Aorta (tissue), 5 donors: Measurements from ENCODE around the gene ICAM3. TPM values are rescaled to one million over a fixed set of nuclear protein-coding genes. Genes with fewer than 3 reads are reported as not detected.
A peak's percentile ranks its signal among the peaks of the same experiment; 100 is the strongest.

Experiments
- ATAC-seq: fragments of 200-7000 bp; cut with Tn5 transposase; one replicate; pipeline ENCODE4 v1.9.1; 2022; ENCODE audit warnings: moderate library complexity; ENCODE audit not compliant: low FRiP score
- DNase-seq, 2 donors: peaks; one replicate each; pipeline ENCODE4 v3.0.0-alpha.2; 2020
- H3K27ac ChIP-seq, 2 donors: one replicate each; pipeline ENCODE4 v1.5.1; 2013; ENCODE audit warnings: low read length in 2 of 2, mild to moderate bottlenecking in 2 of 2, moderate library complexity in 2 of 2, control low read depth in 1 of 2, inconsistent platforms in 1 of 2, low read depth in 1 of 2
- H3K27me3 ChIP-seq, 2 donors: one replicate each; pipeline ENCODE4 v1.6.1; 2013; ENCODE audit warnings: control low read depth in 1 of 2, low read length in 1 of 2, mild to moderate bottlenecking in 1 of 2, moderate library complexity in 1 of 2; ENCODE audit not compliant: insufficient read depth in 2 of 2, control insufficient read depth in 1 of 2
- H3K36me3 ChIP-seq, 2 donors: one replicate each; pipeline ENCODE4 v1.6.1; 2013; ENCODE audit warnings: control low read depth in 1 of 2, low read length in 1 of 2, mild to moderate bottlenecking in 1 of 2; ENCODE audit not compliant: insufficient read depth in 2 of 2, control insufficient read depth in 1 of 2
- H3K4me1 ChIP-seq, 2 donors: one replicate each; pipeline ENCODE4 v1.6.1; 2013; ENCODE audit warnings: low read length in 2 of 2, control low read depth in 1 of 2, mild to moderate bottlenecking in 1 of 2, moderate library complexity in 1 of 2; ENCODE audit not compliant: insufficient read depth in 2 of 2, control insufficient read depth in 1 of 2
- H3K4me3 ChIP-seq, 2 donors: one replicate each; pipeline ENCODE4 v1.5.1; 2013; ENCODE audit warnings: low read length in 2 of 2, control low read depth in 1 of 2, mild to moderate bottlenecking in 1 of 2
- H3K9me3 ChIP-seq: one replicate; pipeline ENCODE4 v1.6.1; 2013; ENCODE audit warnings: mild to moderate bottlenecking, low read length; ENCODE audit not compliant: control insufficient read depth
- WGBS, 2 donors: extraction: QIAGEN DNeasy Blood & Tissue Kit; methylation state at CpG; one replicate each; pipeline ENCODE4 v1.1.7; 2013; 5-methylcytosine and 5-hydroxymethylcytosine counted together
- intact Hi-C, 2 donors: fragments of 100-400 bp; cut with DNase I; formaldehyde crosslinking; loops; one replicate each; pipeline versions ENCODE4 v1.14.2 to v1.15.0; 2022
- polyA plus RNA-seq, 2 donors: library from polyadenylated mRNA; stranded (reverse); fragments of 200-250 nt; gene quantifications; one replicate each; pipeline ENCODE4 v1.2.3, GENCODE V29; 2013
- total RNA-seq, 2 donors: library from RNA; stranded (reverse); fragmentation: NEBNext Ultra II Directional; extraction: Animal tissue kit (Norgen Biotek cat#: 25700); gene quantifications; one replicate each; pipeline ENCODE4 v1.2.1, GENCODE V29; 2021
- donor health status: healthy with polysubstance abuse.
- donor health status: Bipolar disorder and iron deficiency.
- donor health status: DM: no; HTN: no; CAD: no.
- donor health status: DM: no; HTN: no; CAD: no.
- donor health status: DM: yes; HTN: yes; CAD: no.

ICAM3 gene
- total and polyA plus RNA-seq, 4 donors, result 6.3 to 10.5 (median 8.9) TPM

GRCh38 chr19:10299545-10300458 is 39.6 kb downstream of the ICAM3 start:
- DNase-seq (peak in 1 of 2 donors; percentile 46), ATAC-seq (peak; percentile 34)
- H3K9me3 ChIP-seq, result no peaks in the 10 kb centered on the region
- WGBS, 2 donors, result 58 to 59% methylated on average over 14 of the region's 14 CpGs
- H3K4me1 ChIP-seq, result no peaks in the 10 kb centered on the region
- H3K27me3 ChIP-seq, result no peaks in the 10 kb centered on the region
- no peak overlapping the region for H3K4me3 ChIP-seq
- no peak overlapping the region for H3K27ac ChIP-seq
- no peaks in the 10 kb centered on the region for H3K36me3 ChIP-seq
- intact Hi-C loops, result no loop called here

DNA sequence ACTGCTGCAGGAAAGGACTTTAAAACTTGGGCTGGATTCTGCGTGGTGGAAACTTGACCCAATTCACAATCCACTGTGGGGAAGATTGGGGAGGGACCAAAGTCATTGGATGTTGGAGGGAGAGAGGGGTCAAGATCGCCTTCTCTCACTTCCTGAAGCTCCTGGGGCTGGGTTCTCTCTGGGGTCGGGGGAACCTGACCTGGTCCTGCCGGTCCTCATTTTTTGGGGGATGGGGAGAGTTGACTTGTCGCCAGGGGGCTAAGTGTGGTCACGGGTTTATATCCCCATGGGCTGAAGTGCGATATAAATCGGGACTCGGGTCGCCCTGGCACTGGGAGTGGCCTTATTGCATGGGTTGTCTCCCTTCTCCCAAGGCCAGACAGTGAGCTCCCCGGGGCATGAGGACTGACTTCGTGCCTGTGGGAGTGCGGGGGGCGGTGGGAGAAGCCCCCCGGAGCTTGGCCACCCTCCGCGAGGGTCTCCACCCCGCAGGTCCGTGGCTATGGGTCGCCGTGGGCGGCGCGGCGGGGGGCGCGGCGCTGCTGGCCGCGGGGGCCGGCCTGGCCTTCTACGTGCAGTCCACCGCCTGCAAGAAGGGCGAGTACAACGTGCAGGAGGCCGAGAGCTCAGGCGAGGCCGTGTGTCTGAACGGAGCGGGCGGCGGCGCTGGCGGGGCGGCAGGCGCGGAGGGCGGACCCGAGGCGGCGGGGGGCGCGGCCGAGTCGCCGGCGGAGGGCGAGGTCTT is 43.4 kb downstream of the ICAM3 start:
- H3K27ac ChIP-seq, result no peak overlapping the region
- 4 to 5% methylated on average over 57 to 58 of the region's 58 CpGs for WGBS, 2 donors
- no peak for ATAC-seq
- H3K4me1 ChIP-seq, result no peaks in the 10 kb centered on the region
- no peak for DNase-seq
- H3K9me3 ChIP-seq, result no peaks in the 10 kb centered on the region
- intact Hi-C loops, result no loop called here
- no peak overlapping the region for H3K4me3 ChIP-seq
- H3K27me3 ChIP-seq, result no peaks in the 10 kb centered on the region
- H3K36me3 ChIP-seq, result no peaks in the 10 kb centered on the region

GRCh38 chr19:10295305-10295846 is 44.0 kb downstream of the ICAM3 start:
- intact Hi-C loops, result no loop called here
- H3K36me3 ChIP-seq, result no peaks in the 10 kb centered on the region
- no peaks in the 10 kb centered on the region for H3K27me3 ChIP-seq
- WGBS, 2 donors, result 2 to 3% methylated on average over 45 to 48 of the region's 48 CpGs
- ATAC-seq (peak; percentile 12), DNase-seq (peak in 1 of 2 donors; percentile 65)
- no peaks in the 10 kb centered on the region for H3K4me1 ChIP-seq
- H3K9me3 ChIP-seq, result no peaks in the 10 kb centered on the region
- no peak overlapping the region for H3K4me3 ChIP-seq
- H3K27ac ChIP-seq, result no peak overlapping the region

- H3K4me1 ChIP-seq, result no peaks in the 10 kb centered on the region
- WGBS, 2 donors, result 21 to 28% methylated on average over 25 of the region's 25 CpGs
- DNase-seq (no peak), ATAC-seq (no peak)
- H3K4me3 ChIP-seq, result no peak overlapping the region
- no peaks in the 10 kb centered on the region for H3K27me3 ChIP-seq
- intact Hi-C loops, result no loop called here
- H3K27ac ChIP-seq, result no peak overlapping the region
- no peaks in the 10 kb centered on the region for H3K36me3 ChIP-seq
- no peaks in the 10 kb centered on the region for H3K9me3 ChIP-seq
Observed at GRCh38 chr19:10294368-10294697, 45.1 kb downstream of the ICAM3 start.

GRCh38 chr19:10293637-10294367 is 45.6 kb downstream of the ICAM3 start:
- WGBS, 2 donors, result 21 to 37% methylated on average over 49 of the region's 49 CpGs
- Histone ChIP-seq H3K27ac (no peak overlapping the region), H3K4me1 (no peaks in the 10 kb centered on the region), H3K36me3 (no peaks in the 10 kb centered on the region), H3K27me3 (no peaks in the 10 kb centered on the region), H3K4me3 (no peak overlapping the region), H3K9me3 (no peaks in the 10 kb centered on the region)
- intact Hi-C loops, result no loop called here
- no peak for ATAC-seq
- DNase-seq, result no peak

DNA sequence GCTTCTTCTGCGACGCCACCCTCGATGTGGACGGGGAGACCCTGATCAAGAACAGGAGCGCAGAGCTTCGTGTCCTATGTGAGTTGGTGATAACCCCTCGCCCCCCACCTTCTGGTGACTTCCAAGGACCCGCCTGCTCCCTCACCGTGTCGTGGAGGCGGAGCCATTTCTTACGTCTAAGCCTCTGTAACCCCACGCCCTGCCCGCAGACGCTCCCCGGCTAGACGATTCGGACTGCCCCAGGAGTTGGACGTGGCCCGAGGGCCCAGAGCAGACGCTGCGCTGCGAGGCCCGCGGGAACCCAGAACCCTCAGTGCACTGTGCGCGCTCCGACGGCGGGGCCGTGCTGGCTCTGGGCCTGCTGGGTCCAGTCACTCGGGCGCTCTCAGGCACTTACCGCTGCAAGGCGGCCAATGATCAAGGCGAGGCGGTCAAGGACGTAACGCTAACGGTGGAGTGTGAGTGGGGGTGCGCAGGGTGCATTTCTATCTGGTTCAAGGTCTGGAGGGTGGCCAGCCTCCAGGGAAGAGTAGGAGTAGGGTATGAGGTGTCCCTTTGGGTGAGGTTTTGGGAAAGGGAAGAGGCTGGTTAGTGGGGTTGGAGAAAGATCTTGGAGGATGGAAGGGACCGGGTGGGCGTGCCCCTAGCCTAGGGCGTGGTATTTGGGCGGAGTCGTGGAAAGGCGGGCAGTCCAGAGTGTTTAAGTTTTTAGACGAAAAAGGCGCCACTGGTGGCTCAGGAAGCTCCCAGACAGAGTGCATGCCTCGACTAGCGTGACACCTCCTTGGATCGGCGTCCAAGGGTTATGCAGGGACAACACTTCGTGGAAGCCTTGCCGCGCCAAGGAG is 46.4 kb downstream of the ICAM3 start:
- Histone ChIP-seq H3K4me1 (no peaks in the 10 kb centered on the region), H3K27ac (no peak overlapping the region), H3K36me3 (no peaks in the 10 kb centered on the region), H3K27me3 (no peaks in the 10 kb centered on the region), H3K4me3 (no peak overlapping the region), H3K9me3 (no peaks in the 10 kb centered on the region)
- 19 to 28% methylated on average over 56 of the region's 56 CpGs for WGBS, 2 donors
- DNase-seq, result no peak
- no peak for ATAC-seq
- intact Hi-C loops, result no loop called here

- ATAC-seq (peak; percentile 51), DNase-seq (peak; percentile 90 to 94)
- intact Hi-C loops, result no loop called here
- Histone ChIP-seq H3K36me3 (no peaks in the 10 kb centered on the region), H3K4me1 (no peaks in the 10 kb centered on the region), H3K9me3 (no peaks in the 10 kb centered on the region), H3K27me3 (no peaks in the 10 kb centered on the region), H3K4me3 (no peak overlapping the region), H3K27ac (no peak overlapping the region)
- WGBS, 2 donors, result 2 to 5% methylated on average over 43 to 45 of the region's 45 CpGs
Observed at GRCh38 chr19:10292206-10292788, 47.1 kb downstream of the ICAM3 start.
